Dendritic cell treated with granulocyte-macrophage colony-stimulating factor and Interleukin-4, amounts not matched to agents 40 ng/mL and 50 ng/mL, for 4 days (primary cell): Measurements from ENCODE around the gene BBOF1.

Experiments used
- H3K27ac Mint-ChIP-seq: one replicate; pipeline ENCODE4 v1.8.0; 2022; ENCODE audit warnings: mild to moderate bottlenecking, mixed read lengths
- H3K27me3 Mint-ChIP-seq: one replicate; pipeline ENCODE4 v1.8.0; 2022; ENCODE audit warnings: mild to moderate bottlenecking, mixed read lengths
- H3K36me3 Mint-ChIP-seq: one replicate; pipeline ENCODE4 v1.8.0; 2022; ENCODE audit warnings: low read depth, mixed read lengths
- H3K4me1 Mint-ChIP-seq: one replicate; pipeline ENCODE4 v1.8.0; 2022; ENCODE audit warnings: low read depth, mixed read lengths
- H3K4me3 Mint-ChIP-seq: one replicate; pipeline ENCODE4 v1.8.0; 2022; ENCODE audit warnings: mild to moderate bottlenecking, moderate library complexity, mixed read lengths
- H3K9me3 Mint-ChIP-seq: one replicate; pipeline ENCODE4 v1.8.0; 2022; ENCODE audit warnings: mixed read lengths
- intact Hi-C: fragments of 100-400 bp; cut with micrococcal nuclease; formaldehyde crosslinking; loops from one replicate; pipeline ENCODE4 v1.15.0; 2022

The BBOF1 gene

DNA sequence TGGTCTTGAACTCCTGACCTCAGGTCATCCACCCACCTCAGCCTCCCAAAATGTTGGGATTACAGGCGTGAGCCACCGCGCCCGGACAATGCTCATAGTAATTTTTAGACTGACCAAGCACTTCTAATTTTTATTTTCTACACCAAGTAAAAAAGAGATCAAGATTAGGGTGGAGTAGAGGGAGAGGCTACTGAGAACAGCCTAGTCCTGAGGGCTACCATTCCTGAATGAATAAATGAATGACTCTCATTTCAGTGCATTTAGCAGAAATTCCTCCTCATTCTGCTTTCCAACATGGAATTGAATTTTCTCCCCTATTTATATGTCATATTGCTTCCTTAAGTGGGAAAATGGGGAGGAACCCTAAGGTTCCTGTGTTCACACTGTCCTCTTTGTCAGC lies 26.4 kb downstream of the BBOF1 start:
- intact Hi-C loops = no loop called here
- Mint-ChIP-seq H3K4me3 (no peak overlapping the region), H3K27me3 (no peaks in the 10 kb centered on the region), H3K9me3 (no peaks in the 10 kb centered on the region), H3K36me3 (no peaks in the 10 kb centered on the region), H3K4me1 (peaks cover 6% of the 10 kb centered on the region), H3K27ac (no peak overlapping the region)

DNA sequence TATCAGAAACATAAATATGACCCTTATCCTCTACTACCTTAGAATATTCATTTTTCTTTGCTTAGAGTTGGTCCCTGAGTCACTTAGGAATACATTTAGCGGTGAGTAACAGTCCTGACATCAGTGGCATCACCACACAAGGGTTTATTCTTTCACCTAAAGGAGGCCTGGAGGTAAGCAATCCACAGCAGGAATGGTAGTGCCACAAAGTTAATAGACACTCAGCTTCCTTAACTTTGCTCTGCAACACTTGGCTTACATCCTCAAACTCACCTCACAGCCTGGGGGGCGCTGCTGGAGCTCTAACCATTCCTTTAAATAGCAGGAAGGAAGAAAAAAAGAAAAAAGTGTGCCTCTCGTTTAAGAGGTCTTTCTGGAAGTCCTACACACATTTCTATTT lies 29.1 kb downstream of the BBOF1 start:
- Mint-ChIP-seq H3K36me3 (no peaks in the 10 kb centered on the region), H3K9me3 (no peaks in the 10 kb centered on the region), H3K4me3 (no peak overlapping the region), H3K4me1 (peaks cover 6% of the 10 kb centered on the region), H3K27me3 (no peaks in the 10 kb centered on the region), H3K27ac (no peak overlapping the region)
- intact Hi-C loops = no loop called here

DNA sequence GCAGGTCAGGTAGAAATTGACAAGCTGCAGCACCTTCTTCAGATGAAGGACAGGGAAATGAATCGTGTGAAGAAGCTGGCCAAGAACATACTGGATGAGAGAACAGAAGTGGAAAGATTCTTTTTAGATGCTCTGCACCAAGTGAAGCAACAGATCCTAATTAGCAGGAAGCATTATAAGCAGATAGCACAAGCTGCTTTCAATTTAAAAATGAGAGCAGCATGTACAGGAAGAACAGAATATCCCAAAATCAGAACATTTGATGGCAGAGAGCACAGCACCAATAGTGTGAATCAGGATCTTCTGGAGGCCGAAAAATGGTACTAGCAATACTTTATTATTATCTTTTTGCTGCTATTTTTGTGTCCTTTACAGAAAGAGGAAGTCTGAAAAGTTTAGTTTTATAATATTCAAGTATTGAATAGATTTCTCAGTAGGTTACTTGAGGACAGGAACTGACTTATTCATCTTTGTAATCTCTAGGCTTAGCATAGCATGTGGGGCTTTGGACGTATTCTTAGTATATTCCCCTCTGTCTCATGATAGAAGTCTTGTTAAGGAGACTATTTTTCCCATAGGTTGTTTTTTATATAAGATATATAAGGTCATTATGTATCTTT lies 30.8 kb downstream of the BBOF1 start:
- no peak overlapping the region for H3K4me3 Mint-ChIP-seq
- no peaks in the 10 kb centered on the region for H3K9me3 Mint-ChIP-seq
- intact Hi-C loops = no loop called here
- H3K27me3 Mint-ChIP-seq = no peaks in the 10 kb centered on the region
- peaks cover 6% of the 10 kb centered on the region for H3K4me1 Mint-ChIP-seq
- no peak overlapping the region for H3K27ac Mint-ChIP-seq
- no peaks in the 10 kb centered on the region for H3K36me3 Mint-ChIP-seq

- Mint-ChIP-seq H3K4me3 (no peak overlapping the region), H3K4me1 (no peaks in the 10 kb centered on the region), H3K27me3 (no peaks in the 10 kb centered on the region), H3K36me3 (peaks cover 48% of the 10 kb centered on the region), H3K27ac (no peak overlapping the region), H3K9me3 (no peaks in the 10 kb centered on the region)
- intact Hi-C loops = no loop called here
Measured at GRCh38 chr14:74062809-74063150, 43.6 kb downstream of the BBOF1 start.

GRCh38 chr14:74064426-74064825 lies 45.3 kb downstream of the BBOF1 start:
- no peaks in the 10 kb centered on the region for H3K27me3 Mint-ChIP-seq
- no peaks in the 10 kb centered on the region for H3K4me1 Mint-ChIP-seq
- intact Hi-C loops = no loop called here
- H3K27ac Mint-ChIP-seq = no peak overlapping the region
- no peak overlapping the region for H3K4me3 Mint-ChIP-seq
- H3K36me3 Mint-ChIP-seq = peaks cover 45% of the 10 kb centered on the region
- H3K9me3 Mint-ChIP-seq = no peaks in the 10 kb centered on the region

GRCh38 chr14:74064883-74065282 lies 45.7 kb downstream of the BBOF1 start:
- H3K27ac Mint-ChIP-seq = no peak overlapping the region
- H3K4me3 Mint-ChIP-seq = no peak overlapping the region
- H3K27me3 Mint-ChIP-seq = no peaks in the 10 kb centered on the region
- H3K9me3 Mint-ChIP-seq = no peaks in the 10 kb centered on the region
- no peaks in the 10 kb centered on the region for H3K4me1 Mint-ChIP-seq
- H3K36me3 Mint-ChIP-seq = peaks cover 40% of the 10 kb centered on the region
- intact Hi-C loops = no loop called here

DNA sequence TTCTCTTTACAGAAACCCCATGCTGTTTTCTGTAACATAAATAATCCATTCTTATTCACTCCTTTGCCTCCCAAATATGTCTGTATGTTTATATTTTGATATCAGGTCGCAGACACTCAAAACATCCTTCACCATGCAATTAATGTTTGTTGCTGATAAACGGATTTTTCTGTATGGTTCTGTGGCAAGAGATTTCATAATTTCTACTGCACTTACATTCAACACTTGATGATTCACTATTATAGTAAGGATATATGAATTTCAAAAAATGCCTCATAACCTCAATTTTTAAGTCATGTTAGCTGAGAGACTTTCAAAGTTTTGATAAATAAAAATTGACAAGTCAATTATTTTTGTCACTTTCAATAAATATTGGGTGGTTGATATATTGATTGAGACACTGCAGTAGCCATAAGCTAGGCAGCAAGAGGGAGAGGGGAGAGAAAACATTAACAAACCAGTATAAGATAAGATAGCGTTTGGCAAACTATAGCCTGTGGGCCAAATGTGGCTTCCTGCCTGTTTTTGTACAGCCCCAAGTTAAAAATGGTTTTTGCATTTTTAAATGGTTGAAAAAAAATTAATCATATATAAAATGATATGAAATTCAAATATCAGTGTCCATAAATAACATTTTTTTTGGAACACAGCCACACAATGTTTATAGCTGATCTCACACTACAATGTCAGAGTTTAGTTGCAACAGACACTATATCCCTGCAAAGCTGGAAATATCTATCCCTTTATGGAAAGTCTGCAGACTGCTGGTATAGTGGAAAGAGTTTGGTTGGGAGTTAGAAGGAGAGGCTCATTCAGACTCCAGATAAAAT lies 46.8 kb downstream of the BBOF1 start:
- Mint-ChIP-seq H3K27me3 (no peaks in the 10 kb centered on the region), H3K27ac (no peak overlapping the region), H3K4me1 (no peaks in the 10 kb centered on the region), H3K9me3 (no peaks in the 10 kb centered on the region), H3K4me3 (no peak overlapping the region), H3K36me3 (peaks cover 34% of the 10 kb centered on the region)
- intact Hi-C loops = no loop called here

DNA sequence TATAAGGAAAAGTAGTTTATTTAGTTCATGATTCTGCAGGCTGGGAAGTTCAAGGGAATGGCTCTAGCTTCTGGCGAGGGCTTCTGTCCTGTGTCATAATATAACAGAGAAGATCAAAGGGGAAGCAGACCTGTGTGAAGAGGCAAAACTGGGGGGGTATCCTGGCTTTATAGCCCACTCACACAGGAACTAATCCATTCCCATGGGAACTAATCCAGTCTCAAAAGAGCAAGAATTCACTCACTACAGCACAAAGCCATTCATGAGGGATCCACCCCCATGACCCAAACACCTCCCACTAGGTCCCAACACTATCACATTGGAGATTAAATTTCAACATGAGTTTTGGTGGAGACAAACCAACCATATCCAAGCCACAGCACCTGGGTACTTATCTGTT lies 58.3 kb downstream of the BBOF1 start:
- H3K27ac Mint-ChIP-seq = no peak overlapping the region
- H3K4me3 Mint-ChIP-seq = no peak overlapping the region
- H3K27me3 Mint-ChIP-seq = no peaks in the 10 kb centered on the region
- peaks cover 4% of the 10 kb centered on the region for H3K4me1 Mint-ChIP-seq
- intact Hi-C loops = no loop called here
- peaks cover 10% of the 10 kb centered on the region for H3K36me3 Mint-ChIP-seq
- no peaks in the 10 kb centered on the region for H3K9me3 Mint-ChIP-seq

GRCh38 chr14:74080820-74081460 lies 61.8 kb downstream of the BBOF1 start:
- peaks cover 21% of the 10 kb centered on the region for H3K4me1 Mint-ChIP-seq
- H3K36me3 Mint-ChIP-seq = peaks cover 15% of the 10 kb centered on the region
- no peak overlapping the region for H3K4me3 Mint-ChIP-seq
- no peaks in the 10 kb centered on the region for H3K27me3 Mint-ChIP-seq
- no peaks in the 10 kb centered on the region for H3K9me3 Mint-ChIP-seq
- H3K27ac Mint-ChIP-seq = peak overlapping the region; percentile 3
- intact Hi-C loops = loop anchor here (10.0 kb wide), 1 partner anchor 684 kb away; the partner anchor contains the start of gene YLPM1

DNA sequence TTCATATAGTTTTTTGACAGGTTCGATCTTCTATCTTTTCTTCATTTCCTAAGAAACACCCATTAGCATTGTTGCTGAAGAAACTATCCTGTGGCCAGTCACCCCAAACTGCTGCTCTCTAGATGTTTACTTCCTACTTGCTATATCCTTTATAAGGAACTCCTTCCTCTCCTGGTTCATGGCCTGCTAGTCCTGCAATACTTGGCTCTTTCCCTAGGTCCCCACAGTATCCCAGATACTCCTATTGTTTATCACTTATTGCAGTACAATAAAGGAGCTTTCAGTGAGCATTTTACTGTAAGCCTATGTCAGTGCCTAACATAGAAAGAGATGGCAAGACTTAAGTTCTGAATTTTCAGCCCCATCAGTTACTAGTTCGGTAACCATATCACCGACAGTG lies 62.3 kb downstream of the BBOF1 start:
- no peak overlapping the region for H3K4me3 Mint-ChIP-seq
- peaks cover 15% of the 10 kb centered on the region for H3K36me3 Mint-ChIP-seq
- H3K27ac Mint-ChIP-seq = no peak overlapping the region
- peaks cover 25% of the 10 kb centered on the region for H3K4me1 Mint-ChIP-seq
- H3K27me3 Mint-ChIP-seq = no peaks in the 10 kb centered on the region
- intact Hi-C loops = loop anchor here (10.0 kb wide), 1 partner anchor 683 kb away; the partner anchor contains the start of gene YLPM1
- H3K9me3 Mint-ChIP-seq = no peaks in the 10 kb centered on the region

- no peak overlapping the region for H3K4me3 Mint-ChIP-seq
- H3K9me3 Mint-ChIP-seq = no peaks in the 10 kb centered on the region
- intact Hi-C loops = loop anchor here (10.0 kb wide), 1 partner anchor 682 kb away; the partner anchor contains the start of gene YLPM1
- H3K27ac Mint-ChIP-seq = no peak overlapping the region
- no peaks in the 10 kb centered on the region for H3K27me3 Mint-ChIP-seq
- H3K36me3 Mint-ChIP-seq = peaks cover 15% of the 10 kb centered on the region
- H3K4me1 Mint-ChIP-seq = peaks cover 27% of the 10 kb centered on the region
Measured at GRCh38 chr14:74083161-74083560, 64.0 kb downstream of the BBOF1 start.

DNA sequence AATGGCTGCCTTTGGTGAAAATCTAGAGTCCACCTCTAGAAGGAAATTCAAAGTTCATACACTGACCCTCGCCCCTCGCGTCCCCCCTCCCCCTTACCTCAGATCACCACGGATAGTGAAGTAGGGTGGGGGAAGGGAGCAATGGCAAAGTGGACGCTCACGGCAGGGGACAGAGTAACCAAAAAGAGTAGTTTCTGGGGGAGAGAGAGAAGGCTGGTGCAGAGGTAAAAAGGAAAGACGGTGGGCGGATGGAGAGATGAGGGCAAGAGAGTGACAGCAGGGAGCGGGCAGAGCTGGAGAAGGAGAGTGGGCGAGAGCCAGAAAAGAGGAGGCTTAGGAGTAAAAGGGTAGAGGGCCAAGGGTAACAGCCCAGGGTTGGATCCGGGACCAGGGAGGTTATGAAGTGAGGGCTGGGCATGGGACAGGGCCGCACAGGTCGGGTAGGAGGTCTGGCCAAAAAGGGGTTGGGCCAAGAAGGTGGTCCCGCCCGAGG lies 64.7 kb downstream of the BBOF1 start:
- no peaks in the 10 kb centered on the region for H3K27me3 Mint-ChIP-seq
- intact Hi-C loops = loop anchor here (2.0 to 10.0 kb wide), 2 partner anchors 65 to 681 kb away; partner anchors contain the start of genes BBOF1, ENTPD5 and YLPM1
- H3K9me3 Mint-ChIP-seq = no peaks in the 10 kb centered on the region
- peak overlapping the region; percentile 87 for H3K4me3 Mint-ChIP-seq
- H3K27ac Mint-ChIP-seq = peak overlapping the region; percentile 89
- peaks cover 15% of the 10 kb centered on the region for H3K36me3 Mint-ChIP-seq
- H3K4me1 Mint-ChIP-seq = peaks cover 29% of the 10 kb centered on the region

DNA sequence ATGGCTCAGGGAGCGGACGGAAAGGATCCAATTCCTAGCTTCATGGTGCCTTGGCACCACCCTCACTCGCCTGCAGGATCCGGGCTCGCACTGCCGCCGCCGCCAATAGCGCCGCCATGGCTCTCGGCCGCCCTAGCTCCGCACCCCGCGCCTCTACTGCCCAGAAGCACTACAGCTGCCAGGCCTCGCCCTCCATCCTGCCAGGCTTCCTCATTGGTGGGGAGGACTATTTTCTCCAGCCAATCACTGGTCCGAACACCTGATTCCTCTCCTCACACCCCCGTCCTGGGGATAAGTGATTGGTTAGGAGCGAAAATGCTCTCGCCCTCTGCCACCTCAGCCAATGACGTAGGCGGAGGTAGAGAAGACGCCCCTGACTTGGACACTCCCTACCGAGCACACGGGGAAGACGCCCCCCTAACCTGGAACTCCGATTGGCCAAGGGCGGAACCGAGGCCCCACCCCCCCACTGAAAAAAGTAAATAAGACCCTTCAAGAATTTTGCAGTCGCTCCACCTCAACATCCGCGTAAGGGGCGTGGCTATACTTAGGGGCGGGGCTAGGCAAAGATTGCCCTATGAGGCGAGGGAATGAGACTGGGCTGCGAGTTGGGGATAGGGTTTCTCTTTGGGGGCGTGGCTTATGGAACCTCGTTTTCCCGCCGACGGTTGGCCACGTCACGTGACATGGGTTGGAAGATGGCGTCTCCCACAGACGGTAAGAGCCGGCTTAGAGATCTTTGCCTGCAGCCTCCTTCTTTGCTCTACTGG lies 65.3 kb downstream of the BBOF1 start, which contains the start of the genes ALDH6A1 and LIN52:
TSS of gene ALDH6A1 (minus strand) at position 177 of the 770 bp plus-strand sequence. CDS start at position 118, 59 bp downstream.
TSS of gene LIN52 (plus strand) at position 680 of the 770 bp plus-strand sequence. CDS start at position 699, 19 bp downstream.
- H3K4me1 Mint-ChIP-seq = peaks cover 34% of the 10 kb centered on the region
- H3K9me3 Mint-ChIP-seq = no peaks in the 10 kb centered on the region
- no peaks in the 10 kb centered on the region for H3K27me3 Mint-ChIP-seq
- H3K4me3 Mint-ChIP-seq = peak within 1 kb of the TSS; percentile 87
- H3K36me3 Mint-ChIP-seq = peaks cover 15% of the 10 kb centered on the region
- intact Hi-C loops = loop anchor here (2.0 to 10.0 kb wide), 2 partner anchors 66 to 680 kb away; partner anchors contain the start of genes BBOF1, ENTPD5 and YLPM1
- peak within 1 kb of the TSS; percentile 89 for H3K27ac Mint-ChIP-seq
